WERI-Rb-1 (cell line): ENCODE measurements around the gene TNP1.

ENCODE experiments used
- DNase-seq: peaks from one replicate; pipeline ENCODE4 v3.0.0-alpha.2; 2020
- H3K27ac ChIP-seq: fragments of 250-450 bp; sonication (Bioruptor Pico); 2 replicates; pipeline ENCODE4 v1.5.1; 2020; ENCODE audit warnings: mild to moderate bottlenecking, moderate library complexity
- H3K27me3 ChIP-seq: fragments of 250-450 bp; sonication (Bioruptor Pico); 2 replicates; pipeline ENCODE4 v1.5.1; 2021; ENCODE audit warnings: mild to moderate bottlenecking, low read depth, moderate library complexity; ENCODE audit not compliant: insufficient read depth, severe bottlenecking
- H3K36me3 ChIP-seq: fragments of 250-450 bp; sonication (Bioruptor Pico); 2 replicates; pipeline ENCODE4 v1.5.1; 2020; ENCODE audit warnings: mild to moderate bottlenecking, moderate library complexity
- H3K4me3 ChIP-seq: 2 replicates; pipeline ENCODE4 v1.5.1; 2011; ENCODE audit warnings: low read depth, mild to moderate bottlenecking, control low read depth, low read length
- H3K9me3 ChIP-seq: fragments of 250-450 bp; sonication (Bioruptor Pico); 2 replicates; pipeline ENCODE4 v1.5.1; 2021; ENCODE audit warnings: mild to moderate bottlenecking, moderate library complexity; ENCODE audit not compliant: severe bottlenecking
- CTCF ChIP-seq: IDR thresholded peaks from 2 replicates; pipeline ENCODE4 v1.5.1; 2011; ENCODE audit warnings: low read depth, mild to moderate bottlenecking, control low read depth, inconsistent platforms, low read length

The TNP1 gene

GRCh38 chr2:216849987-216850386 lies 9.9 kb downstream of the TNP1 start:
- DNase-seq: no peak
- Histone ChIP-seq H3K9me3 (no peaks in the 10 kb centered on the region), H3K36me3 (no peaks in the 10 kb centered on the region), H3K4me3 (no peak overlapping the region), H3K27me3 (no peaks in the 10 kb centered on the region), H3K27ac (no peak overlapping the region)
- no peak for TF ChIP-seq CTCF

- H3K36me3 ChIP-seq: no peaks in the 10 kb centered on the region
- H3K27me3 ChIP-seq: no peaks in the 10 kb centered on the region
- H3K4me3 ChIP-seq: no peak overlapping the region
- no peak overlapping the region for H3K27ac ChIP-seq
- no peak for TF ChIP-seq CTCF
- DNase-seq: no peak
- no peaks in the 10 kb centered on the region for H3K9me3 ChIP-seq
Observed at GRCh38 chr2:216845426-216845825, 14.4 kb downstream of the TNP1 start.

GRCh38 chr2:216842636-216843035 lies 17.2 kb downstream of the TNP1 start:
- H3K4me3 ChIP-seq: no peak overlapping the region
- no peak for TF ChIP-seq CTCF
- no peak for DNase-seq
- H3K27me3 ChIP-seq: no peaks in the 10 kb centered on the region
- H3K36me3 ChIP-seq: no peaks in the 10 kb centered on the region
- H3K27ac ChIP-seq: no peak overlapping the region
- no peaks in the 10 kb centered on the region for H3K9me3 ChIP-seq

- Histone ChIP-seq H3K9me3 (no peaks in the 10 kb centered on the region), H3K4me3 (no peak overlapping the region), H3K27me3 (no peaks in the 10 kb centered on the region), H3K27ac (no peak overlapping the region), H3K36me3 (no peaks in the 10 kb centered on the region)
- no peak for DNase-seq
- no peak for TF ChIP-seq CTCF
Observed at GRCh38 chr2:216839688-216840087, 20.2 kb downstream of the TNP1 start.

- H3K9me3 ChIP-seq: no peaks in the 10 kb centered on the region
- no peak overlapping the region for H3K4me3 ChIP-seq
- no peaks in the 10 kb centered on the region for H3K27me3 ChIP-seq
- DNase-seq: no peak
- no peak overlapping the region for H3K27ac ChIP-seq
- TF ChIP-seq CTCF: no peak
- H3K36me3 ChIP-seq: no peaks in the 10 kb centered on the region
Observed at GRCh38 chr2:216838151-216838550, 21.7 kb downstream of the TNP1 start.

GRCh38 chr2:216837740-216838139 lies 22.1 kb downstream of the TNP1 start:
- H3K27ac ChIP-seq: no peak overlapping the region
- TF ChIP-seq CTCF: no peak
- DNase-seq: no peak

More at GRCh38 chr2:216837740-216838139, 22.1 kb downstream of the TNP1 start:
- Histone ChIP-seq H3K36me3 (no peaks in the 10 kb centered on the region), H3K9me3 (no peaks in the 10 kb centered on the region), H3K27me3 (no peaks in the 10 kb centered on the region), H3K4me3 (no peak overlapping the region)
